Panc1 (cell line): ENCODE data around the gene ARMC10. TPM values are rescaled to one million over a fixed set of nuclear protein-coding genes. Genes with fewer than 3 reads are reported as not detected.

ENCODE experiments used
- total RNA-seq: library from RNA; stranded (reverse); gene quantifications from one replicate; pipeline ENCODE4 v1.2.1, GENCODE V29; 2021; ENCODE audit not compliant: unreplicated experiment

The ARMC10 gene
- total RNA-seq, 1 experiment from 2014 or later, result 73.2 TPM

Other genes with a start within 250 kb of the ARMC10 start
- gene LRRC17, start 162.1 kb upstream of the ARMC10 start, total RNA-seq, result 0.39 TPM
- gene FBXL13, start 344 bp upstream of the ARMC10 start, total RNA-seq, result 2.5 TPM
- 19.2 TPM for gene NAPEPLD, start 74.0 kb downstream of the ARMC10 start, total RNA-seq
- gene PMPCB, start 222.3 kb downstream of the ARMC10 start, total RNA-seq, result 61.1 TPM